Central memory CD4-positive, alpha-beta T cell (primary cell): ENCODE data around the gene TMTC2.
"Not testable (repeated sequence)": the region's sequence is repeated elsewhere in the genome, so short reads cannot be mapped to it uniquely, and the experiment has no call there.

ENCODE experiments used
- DNase-seq: peaks from one replicate; pipeline ENCODE4 v3.0.0; 2022

TMTC2 gene

GRCh38 chr12:82728710-82729109 is 42.0 kb downstream of the TMTC2 start:
- DNase-seq = no peak

DNA sequence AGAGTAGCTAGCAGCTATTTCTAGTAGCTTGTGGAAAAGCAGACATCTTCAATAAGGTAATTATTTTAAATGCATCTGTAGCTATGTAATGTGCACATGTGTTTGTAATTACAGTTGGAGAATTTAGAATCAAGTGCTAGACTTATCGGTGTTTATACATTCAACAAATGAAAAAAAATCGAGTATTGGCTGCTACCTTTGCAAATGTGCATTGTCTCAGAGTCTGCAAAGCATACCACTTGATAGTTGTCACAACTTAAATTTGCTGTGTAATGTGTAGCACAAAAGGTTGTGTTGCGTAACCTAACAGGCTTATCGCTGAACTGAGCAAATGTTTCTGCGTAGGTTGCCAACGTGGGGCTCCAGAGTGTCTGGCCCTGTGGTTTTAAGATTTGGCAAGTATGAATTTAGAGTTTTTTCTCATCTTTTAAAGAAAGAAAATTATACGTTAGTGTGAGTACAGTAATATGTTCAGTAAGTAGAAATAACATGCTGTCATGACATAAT is 44.3 kb downstream of the TMTC2 start:
- DNase-seq = no peak

DNA sequence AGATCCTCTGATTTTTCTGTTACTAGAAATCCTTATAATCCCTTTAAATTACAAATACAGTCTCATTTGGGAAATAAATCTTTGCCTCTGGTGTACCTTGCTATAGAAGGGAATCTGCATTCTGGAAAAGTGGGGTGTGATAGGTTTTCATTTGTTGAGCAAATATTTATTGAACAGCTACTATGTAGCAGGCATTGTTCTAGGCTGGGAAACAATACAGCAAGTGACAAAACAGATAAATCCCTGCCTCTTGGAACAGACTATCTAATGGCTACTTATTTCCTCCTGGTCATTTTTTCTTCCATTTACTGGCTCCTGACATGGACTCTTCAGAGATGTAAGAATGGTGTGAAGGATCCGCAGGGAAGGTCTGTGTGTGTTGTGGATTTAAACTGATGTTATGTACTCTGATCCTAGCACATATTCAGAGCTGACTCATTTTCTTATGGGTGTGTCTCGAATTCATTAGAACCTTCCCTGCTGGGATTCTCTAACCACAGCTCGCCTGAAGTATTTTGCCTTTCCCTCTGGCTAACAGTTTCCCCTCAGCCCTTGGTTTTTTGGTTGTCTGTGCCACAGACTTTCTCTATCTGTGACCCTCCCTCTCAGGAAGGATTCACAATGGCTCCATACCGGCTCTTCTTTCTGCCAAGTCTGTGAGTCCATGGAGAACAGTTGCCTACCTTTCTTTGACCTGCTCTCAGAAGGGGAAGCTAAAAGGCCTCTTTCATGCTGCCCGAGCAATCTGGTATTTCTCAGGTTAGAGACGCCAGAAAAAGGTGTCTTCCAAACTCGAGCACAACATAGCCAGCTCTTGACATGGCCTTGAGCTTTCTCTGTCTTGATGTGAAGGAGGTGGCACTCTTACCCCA is 53.7 kb downstream of the TMTC2 start:
- DNase-seq = no peak

DNA sequence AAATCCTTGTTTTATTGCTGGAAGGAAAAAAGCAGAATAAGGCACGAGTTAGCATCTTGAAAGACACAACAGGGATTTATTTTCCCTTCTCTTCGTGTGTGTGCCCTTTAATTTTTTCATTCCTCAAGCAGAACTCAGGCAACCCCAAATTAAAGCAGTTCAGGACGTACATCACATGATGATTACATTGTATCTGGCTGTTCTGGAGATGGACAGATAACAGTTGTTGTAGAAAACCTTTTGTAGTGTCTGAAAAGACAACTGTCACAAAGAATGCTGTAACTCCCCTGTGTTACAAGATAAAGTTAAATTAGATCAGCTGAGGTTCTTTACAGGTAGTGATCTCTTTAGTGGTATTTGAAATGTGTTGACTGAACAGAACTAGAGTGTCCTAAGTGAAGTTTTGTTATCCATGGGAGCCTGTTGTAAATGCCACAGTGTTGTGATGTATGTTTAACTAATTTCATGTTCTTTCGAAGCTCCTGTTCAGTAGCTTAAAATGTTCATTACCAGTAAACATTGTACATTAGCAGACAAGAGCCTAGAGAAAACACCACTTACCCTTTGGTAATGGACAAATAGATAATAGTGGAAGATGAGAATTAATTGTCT is 58.5 kb downstream of the TMTC2 start:
- DNase-seq = no peak

DNA sequence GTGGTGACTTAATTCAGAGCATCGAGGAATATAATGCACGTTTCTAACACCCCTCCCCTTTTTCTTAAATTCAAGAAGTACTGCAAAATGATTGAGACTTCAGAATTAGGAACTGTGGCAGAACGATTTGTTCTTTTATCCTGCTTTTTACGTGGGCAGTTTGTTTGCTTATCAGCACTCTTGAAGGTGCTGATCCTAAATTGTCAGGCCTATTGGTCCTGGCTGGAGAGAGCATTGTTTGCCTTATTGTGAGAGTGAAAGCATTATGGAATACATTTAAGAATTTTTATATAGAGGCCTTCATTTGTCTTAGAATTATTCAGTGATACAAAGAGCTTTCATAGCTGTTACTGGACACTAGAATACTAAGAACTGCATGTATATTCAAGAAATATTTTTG is 59.1 kb downstream of the TMTC2 start:
- no peak for DNase-seq

DNA sequence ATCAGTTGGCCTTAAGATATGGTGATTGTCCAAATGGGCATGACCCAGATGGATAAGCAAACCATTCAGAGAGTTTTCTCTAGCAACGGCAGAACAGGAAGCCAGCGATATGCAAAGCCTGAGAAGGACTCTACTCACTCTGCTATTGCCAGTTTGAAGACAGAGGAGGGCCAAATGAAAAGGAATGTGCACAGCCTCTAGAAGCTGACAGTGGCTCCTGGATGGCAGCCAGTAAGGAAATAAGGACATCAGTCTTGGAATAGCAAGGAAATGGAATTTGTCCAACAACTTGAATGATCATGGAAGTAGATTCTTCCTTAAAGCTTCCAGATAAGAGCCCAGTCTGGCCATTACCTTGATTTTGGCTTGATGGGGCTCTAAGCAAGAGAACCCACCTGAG is 60.0 kb downstream of the TMTC2 start:
- no peak for DNase-seq

DNA sequence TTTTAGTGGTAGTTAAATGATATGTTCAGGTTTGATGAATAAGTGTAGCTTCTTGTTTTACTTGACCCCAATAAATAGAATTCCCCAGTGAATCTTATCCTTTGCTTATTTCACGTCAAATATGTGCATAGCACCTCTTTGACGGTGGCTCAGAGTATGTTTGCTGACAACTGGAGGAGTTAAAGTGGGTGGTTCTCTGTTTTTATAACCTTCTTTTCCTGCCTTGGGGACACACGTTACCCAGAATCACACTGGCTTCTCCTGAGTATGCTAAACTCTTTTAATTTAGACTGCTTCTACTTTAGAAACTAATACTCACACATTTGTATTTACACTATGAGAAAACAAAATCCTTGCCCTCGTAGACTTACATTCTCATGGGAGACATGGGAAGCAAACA is 62.3 kb downstream of the TMTC2 start:
- no peak for DNase-seq

- no peak for DNase-seq
Measured at GRCh38 chr12:82754856-82755255, 68.2 kb downstream of the TMTC2 start.

DNA sequence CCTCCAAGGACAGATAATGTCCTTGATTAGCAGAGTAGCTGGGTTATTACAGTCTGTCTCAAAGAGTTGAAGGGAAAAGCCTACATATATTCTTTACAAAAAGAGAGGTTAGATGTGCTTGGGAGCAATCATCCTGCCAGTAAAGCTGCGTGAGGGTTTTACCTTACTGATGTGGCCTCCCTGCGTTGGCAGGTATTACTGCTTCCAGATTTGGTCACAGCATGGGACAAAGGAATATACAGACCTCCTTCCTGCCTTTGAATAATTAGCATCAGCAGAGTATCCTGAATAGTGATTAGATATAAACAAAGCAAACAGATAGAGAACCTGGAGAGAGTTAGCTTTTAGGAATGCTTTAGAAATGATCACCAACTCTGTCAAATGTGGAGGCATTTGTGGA is 69.6 kb downstream of the TMTC2 start:
- DNase-seq = no peak

GRCh38 chr12:82757059-82757458 is 70.4 kb downstream of the TMTC2 start:
- DNase-seq = no peak

DNA sequence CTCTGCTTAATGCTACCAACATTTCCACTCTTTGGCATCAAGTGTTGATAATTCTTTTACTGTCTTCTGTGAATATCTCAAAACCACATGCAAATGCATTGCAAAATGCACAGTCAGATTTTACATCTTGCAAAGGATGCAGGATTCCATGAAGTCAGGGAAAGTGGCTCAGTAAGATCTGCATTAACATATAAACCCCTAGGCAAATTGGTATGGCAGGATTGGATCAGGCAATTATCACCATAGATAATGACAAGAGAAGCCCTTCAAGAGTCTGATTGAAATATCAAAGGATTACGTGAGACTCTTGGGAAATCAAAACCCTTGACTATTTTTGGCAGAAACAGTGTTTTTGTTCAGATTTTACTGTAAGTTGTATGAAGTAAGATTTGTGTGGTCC is 71.0 kb downstream of the TMTC2 start:
- no peak for DNase-seq

DNA sequence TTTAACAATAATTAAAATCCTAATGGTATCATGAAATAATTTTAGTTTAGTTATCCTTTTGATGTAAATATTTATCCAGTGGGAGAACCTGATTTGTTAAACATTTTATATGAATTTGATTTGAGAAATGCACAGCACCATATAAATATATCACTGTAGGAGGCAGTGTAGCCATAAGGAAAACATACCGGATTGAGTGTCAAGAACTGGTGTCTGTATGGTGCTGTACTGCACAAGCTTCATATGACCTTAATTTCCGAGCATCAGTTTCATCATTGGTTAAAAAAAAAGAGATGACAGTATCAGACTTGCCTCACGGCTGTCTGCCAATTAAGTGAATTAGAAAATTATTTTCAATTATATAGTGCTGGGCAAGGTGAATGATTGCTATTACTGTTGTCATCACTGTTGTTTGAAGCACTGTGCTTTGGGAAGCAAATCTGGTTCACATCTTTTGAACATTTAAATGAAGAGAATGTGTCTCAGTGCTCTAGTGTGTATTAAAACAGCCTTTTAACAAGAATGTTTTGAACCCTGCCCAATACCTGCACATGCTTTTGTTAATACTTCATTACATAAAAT is 72.1 kb downstream of the TMTC2 start:
- DNase-seq = no peak

GRCh38 chr12:82760423-82760822 is 73.7 kb downstream of the TMTC2 start:
- no peak for DNase-seq

- DNase-seq = not testable (repeated sequence)
Measured at GRCh38 chr12:82765206-82765605, 78.5 kb downstream of the TMTC2 start.

DNA sequence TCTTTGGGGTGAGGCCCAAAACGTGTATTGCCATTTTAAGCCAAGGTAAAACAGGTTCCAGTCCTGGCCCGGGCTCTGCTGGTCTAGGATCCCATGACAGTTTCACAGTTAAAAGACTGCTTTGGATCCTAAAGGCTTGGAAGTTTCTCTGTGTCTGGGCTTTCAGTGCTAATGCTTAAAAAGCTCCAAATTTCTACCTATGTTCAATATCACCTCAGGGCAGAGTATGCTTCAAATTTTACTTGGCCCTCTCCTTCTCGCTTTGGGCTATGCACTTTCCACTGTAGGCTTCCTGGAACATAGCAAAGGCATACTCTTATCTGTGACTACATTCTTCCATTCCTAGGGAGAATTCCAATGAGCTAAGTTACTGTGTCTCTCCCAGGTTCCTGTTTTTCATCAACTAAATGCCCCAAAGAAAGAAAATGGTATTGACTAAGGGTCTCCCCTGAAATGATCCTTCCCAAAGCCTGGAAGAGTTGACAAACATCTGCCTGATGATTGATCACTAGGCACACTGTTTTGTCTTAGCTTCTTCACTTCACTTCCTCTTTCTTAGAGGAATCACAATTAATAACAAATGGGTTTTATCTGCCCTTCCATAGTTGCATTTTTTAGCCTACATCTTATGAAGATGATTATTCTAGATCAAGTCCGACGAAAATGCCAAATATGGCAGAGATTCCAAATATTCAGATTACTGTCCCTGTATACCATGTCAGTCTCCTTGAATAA is 79.4 kb downstream of the TMTC2 start:
- no peak for DNase-seq

GRCh38 chr12:82774666-82775065 is 88.0 kb downstream of the TMTC2 start:
- DNase-seq = no peak

DNA sequence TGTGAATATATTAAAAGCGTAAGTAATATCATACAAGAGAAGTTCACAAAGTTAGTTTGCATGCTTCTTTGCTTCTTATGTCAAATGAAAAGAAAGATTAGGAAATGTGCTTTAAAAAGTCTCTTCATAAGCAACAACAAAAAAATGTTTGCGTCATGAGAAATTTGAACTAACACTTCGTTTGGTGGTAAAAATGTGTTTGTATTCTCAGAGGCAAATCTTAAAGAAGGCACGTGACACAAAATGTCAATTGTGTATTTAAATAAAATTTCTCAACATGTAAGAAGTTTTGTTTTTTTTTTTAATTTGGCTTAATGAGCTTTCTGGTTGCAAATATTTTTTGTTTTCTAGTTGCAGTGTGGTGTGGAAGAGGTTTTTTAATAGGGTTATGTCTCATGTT is 93.8 kb downstream of the TMTC2 start:
- DNase-seq = no peak

DNA sequence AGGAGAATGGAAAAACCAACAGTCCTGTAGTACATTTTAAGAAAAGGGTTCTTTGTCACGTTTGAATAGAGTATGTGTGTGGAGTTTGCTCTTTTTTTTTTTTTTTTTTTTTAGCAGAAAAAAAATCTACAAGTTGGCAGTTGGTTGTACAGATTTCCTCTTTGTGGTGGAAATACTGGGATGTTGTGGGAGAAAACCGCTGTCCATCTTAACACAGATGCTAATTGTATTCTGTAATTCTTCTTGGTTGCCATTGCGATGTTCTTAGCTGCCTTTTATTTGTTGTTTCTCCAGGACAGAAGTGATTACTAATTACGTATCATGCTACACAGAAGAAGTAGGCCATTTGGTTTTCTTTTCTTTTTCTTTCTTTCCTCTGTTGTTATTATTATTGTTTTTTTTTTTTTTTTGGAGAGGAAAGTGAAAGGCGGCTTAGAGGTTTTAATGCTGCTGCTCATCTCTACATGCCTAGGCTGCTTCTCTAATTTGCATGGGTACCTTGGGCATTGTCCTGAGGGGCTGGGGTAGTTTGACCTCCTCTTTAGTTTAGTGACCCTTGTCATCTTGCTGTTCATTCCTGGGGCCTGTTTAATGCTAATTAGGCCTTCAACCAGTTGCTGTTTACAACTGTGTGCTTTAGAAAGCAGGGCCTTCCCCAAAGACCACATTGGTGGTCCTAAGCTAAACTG is 94.7 kb downstream of the TMTC2 start:
- DNase-seq = no peak

DNA sequence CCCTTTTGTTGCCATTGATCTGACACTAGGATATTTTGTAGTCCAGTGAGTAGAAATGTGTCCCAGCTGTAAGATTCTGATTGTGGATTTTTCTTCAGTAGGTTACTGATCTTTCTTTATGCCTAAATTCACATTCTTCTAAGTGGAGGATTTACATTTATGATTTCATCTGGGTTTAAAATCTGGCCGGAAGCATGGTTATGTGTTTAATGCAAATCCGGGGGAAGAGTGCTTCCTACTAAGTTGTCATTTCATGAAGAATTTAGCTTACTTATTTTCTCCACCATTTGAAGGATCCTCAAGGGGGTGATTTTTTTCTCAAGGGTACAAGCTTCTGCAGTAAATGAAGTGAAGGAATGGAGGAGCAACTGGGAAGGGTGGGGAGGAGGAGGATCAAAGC is 96.7 kb downstream of the TMTC2 start:
- no peak for DNase-seq

GRCh38 chr12:82787016-82787415 is 100.3 kb downstream of the TMTC2 start:
- no peak for DNase-seq

- DNase-seq = no peak
Measured at GRCh38 chr12:82788594-82788993, 101.9 kb downstream of the TMTC2 start.

- DNase-seq = no peak
Measured at GRCh38 chr12:82789674-82790073, 103.0 kb downstream of the TMTC2 start.
